HEK293T (cell line): ENCODE results near the gene STXBP3.

Experiments
- CTCF ChIA-PET: fragments of 350-600 bp; formaldehyde crosslinking; extraction: SDS; loops from one replicate; lab custom pipeline; 2021; ENCODE audit warnings: antibody characterized with exemption, inconsistent platforms; lab: Yijun Ruan, JAX
- POLR2A ChIA-PET: fragments of 350-600 bp; formaldehyde crosslinking; extraction: SDS; loops from one replicate; lab custom pipeline; 2020; ENCODE audit warnings: antibody characterized with exemption, inconsistent platforms; lab: Yijun Ruan, JAX
- DNase-seq: peaks from one replicate; pipeline ENCODE4 v3.0.0; 2012; ENCODE audit warnings: mixed read lengths; ENCODE audit errors: extremely low spot score
- ARNT ChIP-seq: fragments of 450-650 bp; IDR thresholded peaks from 2 replicates; pipeline ENCODE4 v1.6.1; 2017; ENCODE audit warnings: mild to moderate bottlenecking
- BHLHE40 ChIP-seq: fragments of 450-650 bp; IDR thresholded peaks from 2 replicates; pipeline ENCODE4 v1.6.1; 2016; ENCODE audit warnings: mild to moderate bottlenecking, moderate library complexity, borderline replicate concordance
- CTBP1 ChIP-seq: fragments of 450-650 bp; IDR thresholded peaks from 2 replicates; pipeline ENCODE4 v1.6.1; 2016; ENCODE audit warnings: borderline replicate concordance
- ELF4 ChIP-seq: fragments of 450-650 bp; IDR thresholded peaks from 2 replicates; pipeline ENCODE4 v1.6.1; 2017; ENCODE audit warnings: antibody characterized with exemption
- FOXA1 ChIP-seq: fragments of 450-650 bp; IDR thresholded peaks from 2 replicates; pipeline ENCODE4 v1.6.1; 2016; ENCODE audit warnings: mild to moderate bottlenecking
- FOXK2 ChIP-seq: fragments of 450-650 bp; IDR thresholded peaks from 2 replicates; pipeline ENCODE4 v1.6.1; 2016; ENCODE audit warnings: mild to moderate bottlenecking
- FOXM1 ChIP-seq: fragments of 450-650 bp; IDR thresholded peaks from 2 replicates; pipeline ENCODE4 v1.6.1; 2017; ENCODE audit warnings: mild to moderate bottlenecking, borderline replicate concordance
- HDGF ChIP-seq: fragments of 450-650 bp; IDR thresholded peaks from 2 replicates; pipeline ENCODE4 v1.6.1; 2017; ENCODE audit warnings: antibody characterized with exemption, borderline replicate concordance
- L3MBTL2 ChIP-seq: fragments of 450-650 bp; conservative IDR thresholded peaks from 2 replicates; pipeline ENCODE4 v1.6.1; 2016; ENCODE audit warnings: mild to moderate bottlenecking
- LEF1 ChIP-seq: fragments of 450-650 bp; IDR thresholded peaks from 2 replicates; pipeline ENCODE4 v1.6.1; 2017; ENCODE audit warnings: mild to moderate bottlenecking, borderline replicate concordance
- NFRKB ChIP-seq: fragments of 450-650 bp; IDR thresholded peaks from 2 replicates; pipeline ENCODE4 v1.6.1; 2016; ENCODE audit warnings: mild to moderate bottlenecking, moderate library complexity
- PKNOX1 ChIP-seq: fragments of 450-650 bp; IDR thresholded peaks from 2 replicates; pipeline ENCODE4 v1.6.1; 2016
- SP1 ChIP-seq: fragments of 450-650 bp; IDR thresholded peaks from 2 replicates; pipeline ENCODE4 v1.6.1; 2017
- SUZ12 ChIP-seq: fragments of 450-650 bp; IDR thresholded peaks from 2 replicates; pipeline ENCODE4 v1.6.1; 2016; ENCODE audit warnings: mild to moderate bottlenecking
- TARDBP ChIP-seq: fragments of 450-650 bp; IDR thresholded peaks from 2 replicates; pipeline ENCODE4 v1.6.1; 2016
- ZNF384 ChIP-seq: fragments of 450-650 bp; IDR thresholded peaks from 2 replicates; pipeline ENCODE4 v1.6.1; 2016

Gene STXBP3

GRCh38 chr1:108803548-108803947, 57.1 kb downstream of the STXBP3 start:
- ChIA-PET POLR2A (no interaction called here), CTCF (no interaction called here)
- TF ChIP-seq SUZ12, result no peak
- no peak for TF ChIP-seq PKNOX1
- no peak for TF ChIP-seq ARNT
- no peak for TF ChIP-seq ZNF384
- TF ChIP-seq TARDBP, result no peak
- TF ChIP-seq FOXA1, result no peak
- no peak for TF ChIP-seq FOXM1
- no peak for TF ChIP-seq HDGF
- no peak for TF ChIP-seq FOXK2
- no peak for TF ChIP-seq LEF1
- no peak for TF ChIP-seq ELF4
- TF ChIP-seq L3MBTL2, result no peak
- DNase-seq, result no peak

- TF ChIP-seq TARDBP, result no peak
- TF ChIP-seq HDGF, result no peak
- no peak for TF ChIP-seq FOXK2
- ChIA-PET CTCF (no interaction called here), POLR2A (no interaction called here)
- DNase-seq, result no peak
Measured at GRCh38 chr1:108808438-108808837, 62.0 kb downstream of the STXBP3 start.

GRCh38 chr1:108811611-108812010, 65.1 kb downstream of the STXBP3 start:
- TF ChIP-seq FOXK2 (no peak), NFRKB (no peak), ZNF384 (no peak), BHLHE40 (no peak), SUZ12 (no peak), ARNT (no peak), HDGF (no peak), L3MBTL2 (no peak), TARDBP (no peak), ELF4 (no peak), CTBP1 (no peak), LEF1 (no peak)
- DNase-seq, result no peak
- CTCF ChIA-PET, result interaction anchor here (0.7 kb wide), 1 partner anchor 17 kb away, joined by 3 read pairs; no protein-coding TSS in a partner anchor
- POLR2A ChIA-PET, result no interaction called here

DNA sequence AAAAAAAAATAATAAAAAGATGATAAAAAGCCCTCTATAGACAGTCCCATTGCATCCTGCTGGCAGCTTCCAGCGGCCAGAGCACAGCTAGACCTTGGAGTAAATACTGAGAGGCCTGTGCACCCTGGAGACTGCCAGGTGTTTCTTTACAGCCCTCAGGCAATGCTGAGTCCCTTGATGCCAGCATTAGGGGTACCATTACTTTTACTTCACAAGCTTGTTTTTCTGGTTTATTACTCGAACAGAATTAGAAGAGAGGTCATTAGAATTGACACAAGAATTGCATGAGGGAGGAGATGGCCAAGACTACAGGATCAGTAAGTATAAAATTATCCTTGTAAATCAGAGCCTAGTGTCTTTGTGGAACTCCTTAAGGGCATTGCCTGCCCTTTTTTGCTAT, 66.9 kb downstream of the STXBP3 start:
- ChIA-PET CTCF (no interaction called here), POLR2A (no interaction called here)
- no peak for DNase-seq
- no peak for TF ChIP-seq ELF4
- no peak for TF ChIP-seq SP1
- TF ChIP-seq FOXA1, result no peak
- TF ChIP-seq CTBP1, result no peak
- TF ChIP-seq FOXK2, result no peak
- no peak for TF ChIP-seq PKNOX1
- no peak for TF ChIP-seq ARNT
- no peak for TF ChIP-seq NFRKB
- no peak for TF ChIP-seq FOXM1
- TF ChIP-seq ZNF384, result no peak
- no peak for TF ChIP-seq BHLHE40
- no peak for TF ChIP-seq TARDBP

DNA sequence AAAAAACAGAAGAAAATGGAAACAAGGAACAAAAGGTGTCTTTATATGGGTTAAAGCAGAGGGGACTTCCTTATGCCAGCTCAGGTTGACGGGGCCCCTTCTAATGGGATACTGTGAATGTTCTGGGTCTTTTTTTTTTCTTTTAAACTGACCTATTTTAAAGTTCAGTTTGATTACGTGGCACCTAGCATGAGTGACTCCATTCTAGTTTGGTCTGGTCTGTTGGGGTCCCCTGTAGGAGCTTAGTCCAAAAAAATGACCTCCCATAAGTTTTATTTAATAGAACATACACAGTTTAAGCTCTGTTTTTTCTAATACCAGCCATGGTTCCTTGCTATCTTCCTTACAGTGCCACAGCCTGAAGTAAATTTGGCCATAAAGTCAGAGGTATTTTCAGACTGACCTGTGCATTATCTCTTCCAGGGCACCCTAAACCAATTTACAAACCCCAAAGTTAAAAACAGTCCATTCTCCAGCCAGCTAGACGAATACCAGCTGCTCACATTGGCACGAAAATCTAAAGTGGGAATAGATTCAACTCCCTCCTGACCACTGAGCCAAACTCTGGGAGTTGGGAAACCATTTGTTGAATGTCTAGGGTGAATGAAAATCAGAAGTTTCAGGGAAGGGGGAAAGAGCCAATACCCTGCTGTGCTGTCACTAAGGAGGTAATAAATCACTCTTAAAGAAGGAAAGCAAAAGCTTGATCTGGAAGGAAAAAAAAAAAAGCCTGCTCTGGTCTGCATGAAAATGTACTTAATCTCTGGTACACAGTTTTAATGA, 68.1 kb downstream of the STXBP3 start:
- peak; percentile 91 for TF ChIP-seq PKNOX1
- TF ChIP-seq ZNF384, result peak; percentile 39; the same call in 1 of the 2 replicates
- no peak for TF ChIP-seq NFRKB
- DNase-seq, result no peak
- POLR2A ChIA-PET, result no interaction called here
- CTCF ChIA-PET, result no interaction called here

GRCh38 chr1:108815566-108815965, 69.1 kb downstream of the STXBP3 start:
- DNase-seq, result no peak
- ChIA-PET POLR2A (no interaction called here), CTCF (no interaction called here)
- no peak for TF ChIP-seq SP1
- TF ChIP-seq LEF1, result no peak
- no peak for TF ChIP-seq NFRKB
- no peak for TF ChIP-seq ZNF384
- TF ChIP-seq ARNT, result no peak
- TF ChIP-seq FOXM1, result no peak
